ENCODE measurements around the gene TAS1R1. TPM values are rescaled to one million over a fixed set of nuclear protein-coding genes. Genes with fewer than 3 reads are reported as not detected.

Gene TAS1R1
- not detected in 5 replicates for total RNA-seq (2022; extraction: Qiagen RNA extraction)

GRCh38 chr1:6554907-6555778, at the start of gene TAS1R1:
TSS of gene TAS1R1 (plus strand) at chr1:6555307. CDS start at chr1:6555374, 67 bp downstream.

GRCh38 chr1:6554031-6554906, 838 bp upstream of the TAS1R1 start, which contains the start of gene NOL9:
TSS of gene NOL9 (minus strand) at chr1:6554513. CDS start at chr1:6554502, 11 bp downstream.

DNA sequence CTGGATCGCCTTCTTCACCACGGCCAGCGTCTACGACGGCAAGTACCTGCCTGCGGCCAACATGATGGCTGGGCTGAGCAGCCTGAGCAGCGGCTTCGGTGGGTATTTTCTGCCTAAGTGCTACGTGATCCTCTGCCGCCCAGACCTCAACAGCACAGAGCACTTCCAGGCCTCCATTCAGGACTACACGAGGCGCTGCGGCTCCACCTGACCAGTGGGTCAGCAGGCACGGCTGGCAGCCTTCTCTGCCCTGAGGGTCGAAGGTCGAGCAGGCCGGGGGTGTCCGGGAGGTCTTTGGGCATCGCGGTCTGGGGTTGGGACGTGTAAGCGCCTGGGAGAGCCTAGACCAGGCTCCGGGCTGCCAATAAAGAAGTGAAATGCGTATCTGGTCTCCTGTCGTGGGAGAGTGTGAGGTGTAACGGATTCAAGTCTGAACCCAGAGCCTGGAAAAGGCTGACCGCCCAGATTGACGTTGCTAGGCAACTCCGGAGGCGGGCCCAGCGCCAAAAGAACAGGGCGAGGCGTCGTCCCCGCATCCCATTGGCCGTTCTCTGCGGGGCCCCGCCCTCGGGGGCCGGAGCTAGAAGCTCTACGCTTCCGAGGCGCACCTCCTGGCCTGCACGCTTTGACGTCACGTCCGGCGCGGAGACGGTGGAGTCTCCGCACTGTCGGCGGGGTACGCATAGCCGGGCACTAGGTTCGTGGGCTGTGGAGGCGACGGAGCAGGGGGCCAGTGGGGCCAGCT, 24.4 kb downstream of the TAS1R1 start, which contains the start of gene ZBTB48:
Gene ZBTB48, plus strand, starts transcription at position 621 of the 745 bp plus-strand sequence. CDS start 616 bp downstream, outside the sequence.

DNA sequence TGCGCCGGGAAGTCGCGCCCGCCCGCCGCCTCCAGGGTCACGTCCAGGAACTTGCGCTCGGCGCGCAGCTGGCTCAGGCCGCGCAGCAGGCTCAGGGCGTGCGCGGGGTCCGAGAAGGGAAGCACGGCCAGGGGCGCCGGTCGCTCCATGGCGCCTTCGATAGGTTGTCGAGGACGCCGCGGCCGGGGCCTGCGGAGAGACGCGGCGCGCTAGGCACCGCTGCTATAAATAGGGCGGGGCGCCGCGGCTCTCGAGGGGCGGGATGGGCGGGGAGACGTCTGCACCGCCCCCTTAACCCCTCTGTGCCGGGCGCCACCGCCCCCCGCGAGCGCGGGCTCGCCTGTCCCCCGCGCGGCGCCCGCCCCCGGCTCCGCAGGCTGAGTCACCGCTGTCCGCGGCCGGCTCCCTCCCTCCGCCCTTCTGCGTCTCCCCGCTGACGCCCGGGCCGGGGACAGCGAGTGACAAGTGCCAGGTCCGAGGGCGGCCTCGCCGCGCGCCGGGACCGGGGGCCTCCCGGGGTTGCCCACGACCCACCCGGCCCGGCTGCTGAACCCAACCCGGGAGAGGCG, 47.6 kb downstream of the TAS1R1 start, which contains the start of gene KLHL21:
Gene KLHL21, minus strand, starts transcription at position 201 of the 569 bp plus-strand sequence. Its CDS starts 52 bp downstream, at position 149.

GRCh38 chr1:6613361-6614018, 58.4 kb downstream of the TAS1R1 start, which contains the start of gene PHF13:
TSS of gene PHF13 (plus strand) at chr1:6613731. CDS start at chr1:6614067, 336 bp downstream.

GRCh38 chr1:6624710-6625583, 69.8 kb downstream of the TAS1R1 start, which contains the start of gene THAP3:
TSS of gene THAP3 (plus strand) at chr1:6624868. CDS start at chr1:6625219, 351 bp downstream.

Other genes with a start within 250 kb of the TAS1R1 start
- gene ACOT7, start 161.5 kb upstream of the TAS1R1 start, total RNA-seq (2022; extraction: Qiagen RNA extraction), result 68.7 to 103 TPM (median 91.2 TPM) in 5 replicates
- gene HES2, start 135.4 kb upstream of the TAS1R1 start, total RNA-seq (2022; extraction: Qiagen RNA extraction), result 2.6 to 5.7 TPM (median 5.2 TPM) in 5 replicates
- 0.55 to 1.0 TPM (median 0.68 TPM) in 5 replicates for gene ESPN, start 130.5 kb upstream of the TAS1R1 start, total RNA-seq (2022; extraction: Qiagen RNA extraction)
- 2.3 to 4.9 TPM (median 3.4 TPM) in 5 replicates for gene TNFRSF25, start 89.1 kb upstream of the TAS1R1 start, total RNA-seq (2022; extraction: Qiagen RNA extraction)
- 2.6 to 4.9 TPM (median 3.3 TPM) in 5 replicates for gene PLEKHG5, start 63.6 kb upstream of the TAS1R1 start, total RNA-seq (2022; extraction: Qiagen RNA extraction)
- gene NOL9, start 794 bp upstream of the TAS1R1 start, total RNA-seq (2022; extraction: Qiagen RNA extraction), result 3.5 to 4.9 TPM (median 3.9 TPM) in 5 replicates
- gene ZBTB48, start 24.7 kb downstream of the TAS1R1 start, total RNA-seq (2022; extraction: Qiagen RNA extraction), result 12.0 to 18.4 TPM (median 17.1 TPM) in 5 replicates
- gene KLHL21, start 47.6 kb downstream of the TAS1R1 start, total RNA-seq (2022; extraction: Qiagen RNA extraction), result 14.9 to 25.9 TPM (median 21.8 TPM) in 5 replicates
- 8.0 to 11.6 TPM (median 9.5 TPM) in 5 replicates for gene PHF13, start 58.4 kb downstream of the TAS1R1 start, total RNA-seq (2022; extraction: Qiagen RNA extraction)
- gene THAP3, start 69.6 kb downstream of the TAS1R1 start, total RNA-seq (2022; extraction: Qiagen RNA extraction), result 14.3 to 18.9 TPM (median 16.6 TPM) in 5 replicates
- gene DNAJC11, start 146.5 kb downstream of the TAS1R1 start, total RNA-seq (2022; extraction: Qiagen RNA extraction), result 32.3 to 35.5 TPM (median 33.0 TPM) in 5 replicates
- gene CAMTA1, start 230.1 kb downstream of the TAS1R1 start, total RNA-seq (2022; extraction: Qiagen RNA extraction), result 60.7 to 71.7 TPM (median 69.2 TPM) in 5 replicates